ENCODE results near the gene B3GNT5.

B3GNT5 gene, protein sequence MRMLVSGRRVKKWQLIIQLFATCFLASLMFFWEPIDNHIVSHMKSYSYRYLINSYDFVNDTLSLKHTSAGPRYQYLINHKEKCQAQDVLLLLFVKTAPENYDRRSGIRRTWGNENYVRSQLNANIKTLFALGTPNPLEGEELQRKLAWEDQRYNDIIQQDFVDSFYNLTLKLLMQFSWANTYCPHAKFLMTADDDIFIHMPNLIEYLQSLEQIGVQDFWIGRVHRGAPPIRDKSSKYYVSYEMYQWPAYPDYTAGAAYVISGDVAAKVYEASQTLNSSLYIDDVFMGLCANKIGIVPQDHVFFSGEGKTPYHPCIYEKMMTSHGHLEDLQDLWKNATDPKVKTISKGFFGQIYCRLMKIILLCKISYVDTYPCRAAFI

DNA sequence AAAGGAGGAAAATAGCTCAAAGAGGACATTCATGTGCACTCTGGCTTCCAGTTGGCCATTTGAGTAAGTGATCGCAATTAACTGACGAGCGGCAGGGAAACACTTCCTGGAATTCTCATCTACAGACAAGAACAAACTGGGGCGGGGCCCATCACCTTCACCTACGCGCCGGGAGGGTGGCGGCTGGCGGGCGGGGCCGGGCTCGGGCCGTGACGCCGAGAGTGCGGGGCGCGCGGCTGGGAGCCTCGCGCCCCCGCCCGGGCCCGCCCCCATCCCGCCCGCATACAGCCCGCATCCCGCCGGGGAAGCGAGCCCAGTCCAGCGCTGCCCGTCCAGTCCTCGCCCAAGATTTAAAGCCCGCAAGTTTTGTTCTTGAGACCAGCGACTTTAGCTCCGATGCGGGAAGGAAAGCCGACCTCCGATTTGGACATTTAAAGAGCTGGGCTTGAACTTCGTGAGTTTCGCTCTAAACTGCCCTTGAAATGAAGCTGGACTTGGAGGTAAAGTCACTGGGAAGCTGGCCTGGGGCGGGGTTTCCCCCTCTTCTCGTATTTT is at the start of gene B3GNT5:
B3GNT5 (plus strand) TSS at position 281 of the 555 bp plus-strand sequence. CDS start 16,546 bp downstream, outside the sequence.
- no peak for DNase-seq (ENCODE audit: low read depth)

DNA sequence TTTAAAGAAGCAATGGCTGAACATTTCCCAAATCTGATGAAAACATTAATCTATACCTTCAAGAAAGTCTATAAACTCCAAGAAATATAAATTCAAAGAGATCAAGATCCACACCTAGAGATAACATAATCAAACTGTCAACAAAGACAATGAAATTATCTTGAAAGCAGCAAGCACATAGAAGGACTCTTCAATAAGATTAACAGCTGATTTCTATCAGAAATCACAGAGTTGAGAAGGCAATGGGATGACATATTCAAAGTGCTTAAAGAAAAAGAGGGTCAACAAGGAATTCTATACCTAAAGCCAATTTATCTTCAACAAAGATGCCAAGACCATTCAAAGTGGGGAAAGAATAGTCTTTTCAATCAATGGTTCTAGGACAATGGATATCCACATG is 49.4 kb upstream of the B3GNT5 start:
- no peak for DNase-seq (ENCODE audit: low read depth)

DNA sequence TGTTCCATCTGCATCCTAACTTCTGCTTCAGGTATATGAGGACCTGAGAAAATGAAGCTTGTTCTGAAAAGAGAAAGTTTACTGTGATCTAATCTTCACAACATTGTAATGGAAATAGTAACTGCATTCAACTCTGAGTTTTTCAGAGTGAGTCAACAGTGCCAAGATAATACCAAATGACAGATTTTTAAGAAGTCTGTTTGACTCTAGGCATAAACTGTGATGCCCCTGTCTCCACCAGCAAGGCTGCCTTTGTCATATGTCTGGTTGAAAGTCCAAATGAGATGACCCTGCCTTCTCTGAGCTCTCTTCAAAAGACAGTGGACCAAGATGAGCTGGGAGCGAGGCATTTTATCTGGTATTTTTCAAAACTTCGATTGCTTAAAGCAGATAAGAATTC is 44.8 kb upstream of the B3GNT5 start:
- DNase-seq (ENCODE audit: low read depth) = no peak

DNA sequence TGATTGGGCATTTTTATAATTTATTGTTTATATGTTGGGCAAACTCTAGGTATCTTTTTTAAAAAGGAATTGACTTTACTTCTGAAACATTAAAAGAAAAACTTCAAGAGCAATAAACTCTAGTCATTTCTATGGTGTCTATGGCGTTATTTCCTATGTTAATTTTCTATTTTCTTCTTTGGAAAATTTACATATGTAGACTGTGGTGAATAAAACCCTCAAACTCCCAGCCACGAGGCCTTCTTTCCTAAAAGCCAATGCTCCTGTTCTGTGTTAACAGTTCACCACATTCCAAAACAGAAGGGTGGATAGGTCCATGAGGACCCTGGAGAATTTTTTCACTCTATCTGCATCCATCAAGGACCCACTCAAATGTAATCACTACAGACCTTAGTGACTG is 44.3 kb upstream of the B3GNT5 start:
- DNase-seq (ENCODE audit: low read depth) = no peak

DNA sequence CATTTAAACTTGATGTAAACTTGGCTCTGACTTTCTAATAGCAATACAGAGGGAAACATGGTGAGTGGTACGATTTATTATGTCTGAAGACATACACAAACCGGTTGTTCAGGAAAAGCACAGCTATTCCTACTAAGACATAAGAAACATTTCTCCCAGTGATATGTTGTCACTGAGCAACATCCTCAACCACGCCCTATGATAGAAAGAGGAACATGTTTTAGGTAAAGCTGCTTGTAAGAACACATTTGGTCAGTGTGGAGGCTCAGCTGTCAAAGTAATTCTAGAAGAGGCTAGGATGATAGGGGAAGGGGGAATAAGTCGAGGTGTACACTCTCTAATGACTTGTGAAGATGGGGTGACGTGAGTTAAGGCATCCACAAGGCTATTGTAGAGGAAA is 42.7 kb upstream of the B3GNT5 start:
- DNase-seq (ENCODE audit: low read depth) = no peak

DNA sequence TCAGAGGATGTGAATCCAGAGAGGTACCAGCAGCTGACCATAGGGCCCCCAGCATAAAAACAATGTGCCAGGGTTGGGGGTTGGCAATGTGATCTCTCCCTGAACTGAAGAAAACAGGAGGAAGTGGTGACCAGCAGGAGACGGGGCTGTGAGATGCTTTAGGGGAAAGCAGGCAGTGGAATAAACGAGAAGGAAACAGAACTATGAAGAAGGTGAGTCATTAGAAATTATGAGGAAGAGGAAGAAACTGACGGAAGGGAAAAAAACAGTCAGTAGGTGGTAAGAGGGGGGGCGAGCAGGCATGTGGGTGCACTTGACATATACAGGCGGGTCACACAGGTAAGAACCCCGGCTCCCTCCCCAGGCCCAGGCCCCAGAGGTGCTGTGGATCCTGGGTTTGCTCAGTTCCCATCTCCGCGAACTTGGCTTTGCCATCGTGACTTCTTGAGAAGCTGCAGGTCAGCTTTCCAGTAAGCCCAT is 42.2 kb upstream of the B3GNT5 start:
- DNase-seq (ENCODE audit: low read depth) = no peak

DNA sequence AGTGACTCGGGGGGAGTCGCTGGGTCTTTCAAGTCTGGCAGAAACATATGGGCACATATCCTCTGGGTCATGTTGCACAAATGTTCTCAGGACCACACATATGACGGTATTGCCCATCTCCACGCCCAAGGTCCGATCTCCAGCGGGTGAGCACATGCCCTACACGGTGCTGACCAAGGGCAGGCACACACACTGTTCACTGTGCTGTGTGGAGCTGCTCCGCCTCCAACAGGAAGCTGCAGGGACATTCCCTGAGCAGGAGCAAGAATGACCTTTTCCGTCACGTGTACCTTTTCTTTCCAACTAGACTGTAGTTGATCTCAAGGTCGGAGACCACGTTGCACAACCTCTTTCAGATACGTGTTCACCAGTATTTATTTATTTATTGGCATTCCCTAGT is 41.7 kb upstream of the B3GNT5 start:
- DNase-seq (ENCODE audit: low read depth) = no peak

DNA sequence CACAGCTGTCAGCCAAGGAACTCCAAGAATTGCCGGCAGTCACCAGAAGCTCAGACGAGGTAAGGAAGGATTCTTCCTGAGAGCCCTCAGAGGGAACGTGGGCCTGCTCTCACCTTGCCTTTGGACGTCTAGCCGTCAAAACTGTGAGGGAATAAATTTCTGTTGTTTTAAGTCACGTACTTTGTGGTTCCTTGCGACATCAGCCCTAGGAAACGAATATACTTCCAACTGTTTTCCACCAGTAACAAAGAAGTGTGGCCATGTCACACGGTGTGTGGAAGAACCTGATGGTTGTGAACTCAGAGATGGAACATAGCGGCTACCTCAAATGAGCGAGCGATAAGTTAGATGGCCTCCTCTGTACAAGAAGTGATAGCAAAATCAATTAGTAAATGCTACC is 41.0 kb upstream of the B3GNT5 start:
- DNase-seq (ENCODE audit: low read depth) = no peak

DNA sequence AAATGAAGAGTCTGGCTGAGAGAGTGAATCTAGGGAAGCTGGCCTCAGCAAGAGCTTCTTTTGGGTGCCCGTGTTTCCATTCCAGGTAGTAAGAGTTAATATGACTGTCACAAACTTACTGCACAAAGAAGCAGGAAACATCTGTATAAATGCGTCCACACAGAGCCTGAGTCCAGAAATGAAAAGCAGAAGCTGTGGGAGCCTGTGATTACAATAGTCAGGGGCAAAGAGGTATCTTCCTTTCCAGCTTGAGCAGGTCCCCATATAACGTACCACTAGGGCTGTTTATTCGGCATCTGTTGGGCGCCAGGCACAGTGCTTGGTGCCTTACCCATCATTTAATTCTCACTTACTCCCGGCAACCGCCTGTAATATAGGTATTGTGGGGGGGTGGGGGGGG is 40.5 kb upstream of the B3GNT5 start:
- no peak for DNase-seq (ENCODE audit: low read depth)

DNA sequence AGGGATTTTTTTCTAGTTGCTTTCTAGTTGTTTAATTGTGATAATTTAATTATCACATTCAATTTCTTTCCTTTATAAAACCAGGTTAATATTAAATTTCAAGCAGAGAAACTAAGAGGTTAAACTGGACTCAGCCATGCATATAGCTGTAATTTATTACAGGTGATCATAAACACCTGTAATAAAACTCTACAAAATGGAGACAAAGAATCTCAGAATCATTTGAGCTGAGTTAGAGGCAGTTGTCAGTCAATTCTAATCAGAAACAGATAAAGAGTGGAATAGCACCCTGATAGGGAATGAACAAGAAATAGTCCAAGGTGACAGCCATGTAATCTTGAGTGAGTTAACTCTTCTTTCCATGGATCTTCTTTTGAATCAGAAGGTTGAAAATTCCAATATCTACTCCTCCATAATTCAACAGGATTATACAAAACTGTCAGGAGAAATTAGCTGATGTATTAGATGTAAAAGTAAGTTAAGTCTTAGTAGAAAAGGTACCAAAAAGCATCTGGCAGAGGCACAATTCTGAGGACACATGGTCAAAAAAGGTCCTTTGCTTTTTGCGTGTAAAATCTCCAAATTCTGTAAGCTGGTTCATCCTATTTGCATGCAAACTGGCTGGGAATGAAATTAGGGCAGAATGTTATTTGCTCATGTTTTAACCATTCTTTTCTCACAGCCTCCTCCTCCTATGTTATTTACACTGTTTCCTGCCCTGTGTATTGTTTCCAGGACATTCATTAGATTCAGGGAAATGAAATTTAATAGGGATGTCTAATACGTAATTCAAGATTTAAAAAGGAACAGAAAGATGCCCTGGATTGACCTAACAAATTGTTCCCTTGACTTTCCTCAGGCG is 39.4 kb upstream of the B3GNT5 start:
- DNase-seq (ENCODE audit: low read depth) = no peak

DNA sequence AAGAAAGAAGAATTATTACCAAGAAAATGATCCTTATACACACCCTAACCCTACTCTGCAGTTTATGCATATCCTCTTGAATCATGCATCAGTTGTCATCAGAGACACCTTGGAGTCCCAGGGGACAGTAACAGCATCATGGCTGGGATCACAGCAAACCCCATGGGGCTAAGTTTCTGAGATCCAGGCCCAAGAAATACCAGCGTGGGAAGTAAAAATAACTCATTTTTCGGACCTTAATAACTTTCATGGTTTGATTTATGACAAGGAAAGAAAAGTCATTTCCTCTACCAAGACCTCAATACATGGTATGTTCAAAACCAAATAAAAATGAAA is 38.8 kb upstream of the B3GNT5 start:
- no peak for DNase-seq (ENCODE audit: low read depth)

DNA sequence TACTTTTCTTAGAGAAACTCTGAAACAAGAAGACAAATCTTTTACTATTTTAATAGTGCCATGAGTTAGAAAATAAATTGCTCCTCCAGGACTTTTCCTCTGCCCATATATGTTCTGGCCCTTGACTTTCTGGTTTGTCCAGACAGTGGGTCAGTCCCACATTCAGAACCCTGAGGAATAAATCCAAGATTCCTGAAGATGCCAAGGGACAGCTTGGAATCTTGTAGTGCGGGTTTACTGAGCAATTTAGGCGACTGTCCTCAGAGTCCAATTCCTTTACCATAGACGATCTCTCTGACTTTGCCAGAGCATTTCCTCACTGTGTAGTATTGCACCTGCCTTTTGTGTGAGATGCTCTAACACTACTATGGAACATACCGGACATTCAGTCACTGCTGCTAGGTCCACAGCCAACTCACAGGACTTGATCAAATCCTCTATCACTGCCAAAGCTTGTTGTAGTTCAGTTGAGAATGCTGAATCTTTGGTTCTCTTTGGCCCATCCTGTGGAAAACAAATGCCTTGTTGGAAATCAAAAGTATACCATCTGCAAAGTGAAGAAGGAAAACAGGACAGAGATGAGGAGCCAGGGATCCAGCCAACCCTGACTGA is 37.4 kb upstream of the B3GNT5 start:
- no peak for DNase-seq (ENCODE audit: low read depth)

DNA sequence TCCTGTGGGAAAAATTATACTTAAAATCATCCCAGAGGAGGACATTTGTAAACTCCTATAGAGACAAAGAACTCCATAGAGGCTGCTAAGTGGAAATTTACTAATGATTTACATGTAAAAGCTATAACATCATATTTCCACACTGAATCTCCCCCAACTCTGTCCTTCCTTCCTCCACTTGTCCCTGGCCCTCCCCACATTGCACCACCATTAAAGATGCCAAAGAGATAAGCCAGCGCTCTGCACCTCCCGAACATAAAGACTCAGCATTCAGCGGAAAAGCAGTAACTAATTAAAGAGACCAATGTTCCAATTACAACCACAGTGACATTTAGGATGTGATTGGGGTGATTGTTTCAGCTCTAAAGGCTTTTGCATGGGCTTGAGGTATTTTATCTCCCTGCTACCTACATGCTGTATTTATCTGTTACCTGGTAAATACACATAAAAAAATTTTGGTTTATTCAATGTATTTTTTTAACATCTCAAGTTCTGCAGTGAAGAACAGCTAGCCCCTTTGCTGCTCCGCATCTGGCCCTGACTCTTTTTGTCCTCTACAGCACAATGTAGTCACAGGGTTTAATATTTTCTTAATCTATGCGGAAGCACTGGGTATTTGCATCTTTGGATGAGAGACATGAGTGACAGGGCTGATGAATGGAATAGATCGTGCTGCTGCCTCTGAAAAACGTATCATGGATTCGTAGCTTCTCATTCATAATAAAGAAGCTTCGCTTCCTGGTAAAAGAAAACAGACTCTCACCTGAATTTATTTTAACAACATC is 35.3 kb upstream of the B3GNT5 start:
- DNase-seq (ENCODE audit: low read depth) = no peak

DNA sequence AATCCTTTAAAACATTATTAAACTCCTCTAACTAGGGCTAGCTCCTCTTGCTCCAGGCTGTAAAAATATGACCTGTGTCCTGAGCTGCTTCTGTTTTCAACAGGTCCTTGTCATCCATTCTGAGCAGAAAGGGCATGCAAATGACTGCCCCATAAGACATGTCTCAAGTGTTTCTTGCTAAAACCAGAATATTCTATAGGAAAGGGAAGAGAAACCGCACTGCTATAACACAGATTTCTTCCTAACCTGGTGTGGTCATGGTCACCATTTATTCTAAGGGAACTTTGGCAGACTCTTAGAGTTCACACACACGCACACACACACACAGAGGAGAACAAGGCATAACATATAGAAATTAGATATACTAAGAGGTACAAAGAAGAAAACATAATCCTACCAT is 34.2 kb upstream of the B3GNT5 start:
- DNase-seq (ENCODE audit: low read depth) = no peak

DNA sequence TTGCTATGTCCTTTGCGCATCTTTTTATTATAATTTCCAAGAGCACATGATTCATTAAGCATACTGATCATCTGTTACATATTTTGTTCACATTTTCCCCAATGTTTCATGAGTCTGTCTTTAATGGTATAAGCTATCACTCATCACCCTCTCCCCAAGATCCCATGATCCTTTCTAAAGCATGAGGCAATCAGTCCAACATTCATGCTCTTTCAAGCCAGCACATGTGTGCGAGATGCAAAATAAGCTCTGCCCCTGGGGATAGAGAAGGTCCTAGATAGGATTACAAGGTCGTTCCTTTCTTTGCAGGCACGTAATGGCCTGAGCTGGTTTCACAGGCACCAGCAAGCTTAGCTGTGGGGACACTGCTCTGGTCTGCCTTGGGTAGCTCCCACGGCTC is 32.2 kb upstream of the B3GNT5 start:
- no peak for DNase-seq (ENCODE audit: low read depth)

DNA sequence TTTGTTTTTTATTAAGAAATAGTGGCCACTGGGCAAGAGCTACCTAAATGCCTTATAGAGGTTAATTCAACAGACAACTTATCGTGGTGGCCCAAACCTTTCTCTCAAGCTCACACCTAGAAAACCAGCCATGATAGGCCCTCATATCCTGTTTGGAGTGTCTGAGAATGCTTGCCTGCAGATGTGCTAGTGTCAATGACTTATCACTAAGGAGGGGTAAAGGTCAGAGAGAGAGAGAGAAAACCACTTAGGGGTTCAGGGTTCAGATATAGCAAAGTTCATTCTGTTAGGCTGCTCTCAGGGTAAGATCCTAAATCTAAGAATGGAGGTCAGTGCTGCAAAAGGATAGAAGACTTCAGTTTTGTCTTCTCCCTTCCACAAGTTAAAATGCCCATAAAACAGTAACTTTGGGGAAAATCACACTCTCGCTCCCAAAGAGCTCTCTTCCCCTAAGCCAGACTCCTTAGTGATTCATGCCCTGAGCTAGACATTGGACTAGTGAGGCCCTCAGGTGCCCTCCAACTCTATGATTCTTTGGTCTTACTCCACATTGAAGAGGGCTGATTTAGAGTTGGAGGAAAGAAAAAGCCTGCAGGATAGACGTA is 30.3 kb upstream of the B3GNT5 start:
- DNase-seq (ENCODE audit: low read depth) = no peak

DNA sequence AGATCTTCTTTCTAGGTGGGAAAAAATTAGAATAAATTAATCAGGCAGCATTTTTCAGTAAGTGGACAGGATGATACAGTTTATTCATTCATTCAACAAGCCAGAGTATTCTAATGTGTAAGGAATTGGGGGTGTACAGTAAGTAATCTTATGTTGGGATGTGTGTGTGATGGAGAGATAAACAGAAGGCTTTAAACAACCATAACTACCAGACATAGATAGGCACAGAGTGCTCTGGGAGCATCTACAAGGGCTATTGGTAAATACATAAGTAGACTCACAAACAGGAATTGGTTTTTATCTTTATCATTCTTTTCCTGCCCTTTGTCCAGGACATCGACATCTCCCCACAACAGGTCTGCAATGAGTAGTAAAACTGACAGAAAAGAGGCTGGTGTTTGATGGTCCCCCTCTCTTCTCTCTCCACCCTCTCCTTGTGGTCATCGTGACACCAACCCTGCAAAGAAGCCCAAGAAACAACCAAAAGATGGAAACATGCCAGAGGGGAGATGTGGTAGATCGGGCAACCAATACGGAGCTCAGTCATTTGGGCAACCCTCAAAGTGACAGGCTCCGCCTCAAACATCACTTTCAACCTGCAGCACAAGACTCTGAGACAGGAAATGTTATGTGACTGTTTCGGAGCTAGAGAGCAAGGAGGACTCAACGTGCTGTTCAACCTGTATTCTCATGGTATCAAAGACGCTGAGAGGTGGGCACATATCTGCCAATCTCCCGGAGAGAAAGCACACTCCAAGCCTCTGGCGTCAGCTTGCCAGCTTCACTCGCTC is 28.7 kb upstream of the B3GNT5 start:
- peak; percentile 7 for DNase-seq (ENCODE audit: low read depth)

DNA sequence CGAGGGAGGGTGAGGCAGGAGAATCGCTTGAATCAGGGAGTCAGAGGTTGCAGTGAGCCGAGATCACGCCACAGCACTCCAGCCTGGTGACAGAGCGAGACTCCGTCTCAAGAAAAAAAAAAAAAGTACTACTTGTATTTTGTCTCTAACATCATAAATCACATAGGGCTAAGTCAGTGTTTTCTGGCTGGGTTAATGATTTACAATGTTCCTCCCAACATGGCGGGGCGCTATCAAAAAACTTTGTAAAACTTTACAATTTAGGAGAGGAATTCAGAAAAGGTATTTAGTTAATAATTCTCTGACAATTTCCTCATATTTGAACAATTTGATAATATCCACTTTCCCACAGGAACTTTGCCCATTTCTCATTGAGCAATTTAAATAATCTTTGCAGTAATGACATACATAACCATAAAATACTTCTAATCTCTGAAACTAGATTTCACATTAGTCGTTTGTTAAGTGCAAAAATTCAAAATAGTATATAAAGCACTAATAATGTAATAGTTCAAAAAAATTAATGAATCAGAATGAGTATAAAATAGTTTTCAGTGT is 26.6 kb upstream of the B3GNT5 start:
- no peak for DNase-seq (ENCODE audit: low read depth)

DNA sequence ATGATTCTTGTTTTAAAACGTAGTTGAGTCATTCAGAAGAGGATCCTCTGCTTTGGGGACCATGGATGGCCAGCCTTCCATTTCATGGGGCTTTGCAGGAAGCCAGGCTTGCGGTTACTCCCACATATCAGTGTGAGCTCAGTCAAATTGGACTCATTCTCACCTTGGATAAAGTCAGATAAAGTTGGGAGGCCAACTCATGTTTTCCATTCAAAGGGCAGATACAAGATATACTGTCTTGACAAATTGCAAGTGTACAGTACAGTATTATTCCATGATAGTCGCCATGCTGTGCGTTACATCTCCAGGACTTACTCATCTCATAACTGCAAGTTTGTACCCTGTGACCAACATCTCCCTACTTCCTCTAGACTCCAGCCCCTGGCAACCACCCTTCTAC is 25.5 kb upstream of the B3GNT5 start:
- no peak for DNase-seq (ENCODE audit: low read depth)

DNA sequence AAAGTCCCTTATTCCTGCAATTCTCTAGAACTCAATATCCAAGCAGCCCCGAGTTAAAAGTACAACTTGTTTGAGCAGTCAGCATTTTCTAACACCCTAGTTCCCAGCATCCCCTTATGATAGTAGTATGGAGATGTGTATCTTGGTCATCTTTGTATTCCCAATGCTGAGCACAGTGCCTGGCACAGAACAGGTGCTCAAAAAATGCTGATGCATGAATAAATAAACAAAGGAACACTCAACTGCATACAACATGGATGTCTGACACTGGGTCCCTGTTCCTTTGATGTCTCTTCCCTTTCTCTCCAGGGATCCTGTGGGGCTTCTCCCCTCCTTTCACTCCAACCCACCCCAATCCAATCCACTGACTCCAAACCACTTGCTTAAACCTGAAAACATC is 23.9 kb upstream of the B3GNT5 start:
- no peak for DNase-seq (ENCODE audit: low read depth)
